GM12801 (cell line): ENCODE measurements around the gene TNFRSF18.

Source experiments
- TF ChIP-seq, protein P1 (sequence below): IDR thresholded peaks from one replicate; pipeline ENCODE4 v1.5.1; 2011; ENCODE audit warnings: control low read depth; ENCODE audit not compliant: insufficient read length; ENCODE audit errors: extremely low read depth

Gene TNFRSF18

DNA sequence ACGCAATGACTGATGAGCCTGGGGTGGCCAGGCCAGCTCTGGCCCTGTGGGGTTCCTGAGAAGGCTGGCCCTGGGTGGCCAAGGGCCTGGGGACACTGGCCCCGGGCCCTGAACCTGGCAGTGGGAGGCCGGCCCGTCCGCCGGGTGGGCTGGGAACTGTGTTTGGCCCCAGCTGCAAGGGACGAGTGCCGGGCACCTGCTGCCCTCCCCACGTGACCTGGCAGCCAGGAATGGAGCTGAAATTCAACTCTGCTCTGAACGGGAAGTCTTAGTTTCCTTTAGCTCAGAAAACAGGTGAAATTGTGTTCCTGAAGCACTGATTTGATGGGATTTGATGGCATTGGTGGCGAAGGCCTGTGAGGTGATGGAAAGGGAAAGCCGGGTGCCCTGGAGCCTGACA, 40.9 kb downstream of the TNFRSF18 start:
- TF ChIP-seq, protein P1, sequence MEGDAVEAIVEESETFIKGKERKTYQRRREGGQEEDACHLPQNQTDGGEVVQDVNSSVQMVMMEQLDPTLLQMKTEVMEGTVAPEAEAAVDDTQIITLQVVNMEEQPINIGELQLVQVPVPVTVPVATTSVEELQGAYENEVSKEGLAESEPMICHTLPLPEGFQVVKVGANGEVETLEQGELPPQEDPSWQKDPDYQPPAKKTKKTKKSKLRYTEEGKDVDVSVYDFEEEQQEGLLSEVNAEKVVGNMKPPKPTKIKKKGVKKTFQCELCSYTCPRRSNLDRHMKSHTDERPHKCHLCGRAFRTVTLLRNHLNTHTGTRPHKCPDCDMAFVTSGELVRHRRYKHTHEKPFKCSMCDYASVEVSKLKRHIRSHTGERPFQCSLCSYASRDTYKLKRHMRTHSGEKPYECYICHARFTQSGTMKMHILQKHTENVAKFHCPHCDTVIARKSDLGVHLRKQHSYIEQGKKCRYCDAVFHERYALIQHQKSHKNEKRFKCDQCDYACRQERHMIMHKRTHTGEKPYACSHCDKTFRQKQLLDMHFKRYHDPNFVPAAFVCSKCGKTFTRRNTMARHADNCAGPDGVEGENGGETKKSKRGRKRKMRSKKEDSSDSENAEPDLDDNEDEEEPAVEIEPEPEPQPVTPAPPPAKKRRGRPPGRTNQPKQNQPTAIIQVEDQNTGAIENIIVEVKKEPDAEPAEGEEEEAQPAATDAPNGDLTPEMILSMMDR = no peak

DNA sequence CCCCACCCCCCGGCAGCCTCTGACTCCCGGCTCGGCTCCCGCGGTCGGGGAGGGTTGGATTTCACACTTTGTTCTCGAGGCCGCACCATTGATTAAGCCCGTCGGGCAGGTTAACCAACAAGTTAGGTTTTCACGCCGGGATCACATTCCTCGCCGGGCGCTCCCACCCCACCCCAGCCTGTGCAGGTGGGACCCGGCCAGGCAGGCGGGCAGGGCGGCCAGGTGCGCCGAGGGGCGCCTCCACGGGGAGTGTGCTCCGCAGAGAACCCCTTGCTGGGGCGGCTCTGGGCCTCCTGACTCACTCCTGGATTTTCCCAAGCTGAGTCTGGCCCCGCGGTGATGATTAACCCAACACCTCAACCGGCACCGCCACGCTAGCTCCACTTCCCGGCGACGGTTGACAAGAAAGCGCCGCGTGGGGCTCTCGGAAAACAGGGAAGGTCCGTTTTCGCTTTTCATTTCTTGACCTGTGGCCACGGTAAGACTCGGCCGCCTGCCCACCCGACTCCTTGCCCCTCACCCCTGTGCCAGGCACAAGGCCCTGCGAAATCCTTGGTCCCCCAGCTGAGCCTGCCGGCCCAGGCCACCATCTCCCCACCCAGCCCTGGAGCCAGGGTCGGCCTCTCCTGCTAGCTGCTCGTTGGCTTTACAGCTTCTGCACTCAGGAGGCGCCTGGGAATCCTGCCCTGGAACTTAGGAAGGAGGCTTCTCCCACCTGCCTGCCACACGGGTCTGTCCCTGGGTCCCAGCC, 41.5 kb downstream of the TNFRSF18 start:
- TF ChIP-seq, protein P1 = no peak

GRCh38 chr1:1164361-1164700, 42.1 kb downstream of the TNFRSF18 start:
- TF ChIP-seq, protein P1 = no peak

GRCh38 chr1:1163538-1164070, 42.8 kb downstream of the TNFRSF18 start:
- TF ChIP-seq, protein P1 = no peak

DNA sequence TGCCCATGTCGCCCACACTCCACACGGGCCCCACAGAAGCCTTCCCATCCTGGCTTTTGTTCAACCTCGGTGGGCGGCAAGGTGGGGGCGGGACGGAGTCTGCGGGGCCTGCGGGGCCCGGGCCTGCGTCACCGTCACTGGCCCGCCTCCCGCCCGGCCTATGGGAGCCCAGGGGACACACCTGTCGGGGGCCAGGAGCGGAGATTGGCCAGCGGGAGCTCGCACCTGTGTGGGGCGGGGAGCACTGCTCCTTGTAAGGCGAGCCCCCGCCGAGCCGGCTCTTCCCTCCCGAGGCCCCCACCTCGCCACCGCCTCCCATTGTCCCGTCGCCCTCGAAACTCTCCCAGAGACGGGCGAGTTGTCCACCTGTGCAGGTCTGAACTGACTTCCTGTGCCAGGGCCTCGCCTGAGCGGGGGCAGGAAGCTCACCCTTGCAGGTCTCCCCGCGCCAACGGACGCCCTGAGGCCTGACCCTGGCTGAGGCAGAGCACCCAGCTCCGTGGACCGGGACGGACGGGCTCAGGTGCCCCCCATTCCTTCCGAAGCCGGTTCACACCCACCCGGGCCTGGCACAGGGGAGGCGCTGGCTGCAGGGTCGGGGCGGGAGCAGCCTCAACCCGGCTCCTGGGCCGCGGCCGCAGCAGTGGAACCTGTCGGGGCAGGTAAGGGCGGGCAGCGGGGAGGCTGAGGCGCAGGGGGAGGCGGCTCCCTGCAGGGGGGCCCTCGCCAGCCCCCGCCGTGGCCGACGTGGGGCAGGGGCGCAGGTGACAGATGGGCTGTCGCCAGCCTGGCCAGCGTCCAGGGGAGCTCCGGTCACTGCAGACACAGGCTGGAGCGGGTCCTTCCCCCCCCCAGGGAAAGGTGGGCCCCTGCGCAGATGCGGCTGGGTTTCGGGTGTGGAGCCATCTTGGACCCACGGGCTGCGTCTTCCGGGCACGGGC, 43.5 kb downstream of the TNFRSF18 start:
- TF ChIP-seq, protein P1 = no peak

DNA sequence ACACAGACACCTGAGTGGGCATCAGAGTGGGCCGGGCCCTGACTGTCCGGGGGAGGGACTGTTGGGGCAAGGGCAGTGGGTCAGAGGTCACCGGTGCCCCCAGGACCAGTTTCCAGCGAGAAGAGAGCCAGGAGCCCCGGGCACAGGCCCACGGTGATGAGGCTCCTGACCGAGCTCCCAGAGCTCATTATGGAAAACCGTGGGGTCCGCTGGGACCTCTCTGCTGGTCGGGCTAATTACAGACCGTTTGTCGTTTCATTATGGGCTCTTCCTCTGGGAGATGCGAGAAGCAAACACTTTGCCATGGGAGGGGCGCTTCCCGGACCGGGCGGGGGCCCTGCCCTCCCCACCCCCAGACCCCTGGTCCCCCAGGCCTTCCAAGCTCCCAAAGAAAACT, 44.7 kb downstream of the TNFRSF18 start:
- TF ChIP-seq, protein P1 = no peak

DNA sequence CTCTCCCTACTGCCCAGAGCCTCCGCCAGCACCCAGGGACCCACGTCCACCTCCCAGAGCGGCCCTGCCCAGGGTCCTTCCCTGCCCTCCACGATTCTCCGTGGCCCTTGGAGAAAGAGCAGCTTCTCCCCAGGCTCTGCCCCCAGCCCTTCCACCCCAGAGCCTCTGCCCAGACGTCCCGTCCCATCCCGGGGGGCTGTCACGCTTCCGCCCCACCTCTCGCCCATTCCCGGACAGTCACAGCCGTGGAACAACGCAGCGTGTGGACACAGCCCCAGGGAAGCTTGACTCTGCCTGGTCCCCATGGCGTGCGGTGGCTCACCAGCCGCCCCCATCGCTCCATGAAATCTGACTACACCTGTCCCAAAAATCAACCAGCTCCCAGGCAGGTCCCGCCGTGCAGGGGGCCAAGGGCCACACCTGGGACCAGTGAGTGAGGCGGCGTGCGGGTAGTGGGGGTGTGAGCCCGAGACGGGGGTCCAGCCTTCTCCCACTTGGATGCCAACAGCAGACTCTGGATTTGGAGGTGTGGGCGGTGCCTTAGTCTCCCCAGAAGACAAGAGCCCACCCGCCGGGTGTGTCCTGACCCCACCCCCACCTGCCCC, 45.2 kb downstream of the TNFRSF18 start:
- TF ChIP-seq, protein P1 = no peak
